WTC11 (cell line): ENCODE data around the gene HLCS.

Experiments
- NR2C2 ChIP-seq: sonication (generic); formaldehyde crosslinking; IDR thresholded peaks from 2 replicates; pipeline ENCODE4 v1.8.0; 2022; ENCODE audit warnings: mild to moderate bottlenecking, missing genetic modification reagents
- TF ChIP-seq, protein P1 (sequence below): fragments of 200-600 bp; IDR thresholded peaks from 2 replicates; pipeline ENCODE4 v1.8.0; 2022; ENCODE audit warnings: antibody characterized with exemption
- TF ChIP-seq, protein P2 (sequence below): sonication (generic); formaldehyde crosslinking; IDR thresholded peaks from 2 replicates; pipeline ENCODE4 v1.8.0; 2022; ENCODE audit warnings: mild to moderate bottlenecking, missing genetic modification reagents

DNA sequence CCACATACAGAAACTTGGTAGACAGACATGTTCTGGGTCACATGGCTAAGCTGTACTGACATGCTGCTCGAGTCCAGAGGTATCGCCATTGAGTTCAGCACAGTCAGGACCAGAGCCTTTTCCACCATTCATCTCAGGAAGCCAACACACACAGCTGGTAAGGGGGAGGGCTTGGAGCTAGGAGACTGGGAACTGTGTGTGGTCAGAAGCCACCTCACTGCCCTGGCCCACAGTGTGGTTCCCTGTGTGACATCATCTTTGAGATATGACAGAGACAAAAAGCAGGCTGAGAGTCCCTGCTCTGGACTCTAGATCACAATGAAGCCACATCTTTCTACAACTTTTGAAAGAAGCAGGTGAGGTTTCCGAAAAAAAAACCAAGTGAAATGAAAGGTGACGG lies 160.4 kb downstream of the HLCS start:
- TF ChIP-seq, protein P1, sequence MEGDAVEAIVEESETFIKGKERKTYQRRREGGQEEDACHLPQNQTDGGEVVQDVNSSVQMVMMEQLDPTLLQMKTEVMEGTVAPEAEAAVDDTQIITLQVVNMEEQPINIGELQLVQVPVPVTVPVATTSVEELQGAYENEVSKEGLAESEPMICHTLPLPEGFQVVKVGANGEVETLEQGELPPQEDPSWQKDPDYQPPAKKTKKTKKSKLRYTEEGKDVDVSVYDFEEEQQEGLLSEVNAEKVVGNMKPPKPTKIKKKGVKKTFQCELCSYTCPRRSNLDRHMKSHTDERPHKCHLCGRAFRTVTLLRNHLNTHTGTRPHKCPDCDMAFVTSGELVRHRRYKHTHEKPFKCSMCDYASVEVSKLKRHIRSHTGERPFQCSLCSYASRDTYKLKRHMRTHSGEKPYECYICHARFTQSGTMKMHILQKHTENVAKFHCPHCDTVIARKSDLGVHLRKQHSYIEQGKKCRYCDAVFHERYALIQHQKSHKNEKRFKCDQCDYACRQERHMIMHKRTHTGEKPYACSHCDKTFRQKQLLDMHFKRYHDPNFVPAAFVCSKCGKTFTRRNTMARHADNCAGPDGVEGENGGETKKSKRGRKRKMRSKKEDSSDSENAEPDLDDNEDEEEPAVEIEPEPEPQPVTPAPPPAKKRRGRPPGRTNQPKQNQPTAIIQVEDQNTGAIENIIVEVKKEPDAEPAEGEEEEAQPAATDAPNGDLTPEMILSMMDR = no peak
- TF ChIP-seq, protein P2, sequence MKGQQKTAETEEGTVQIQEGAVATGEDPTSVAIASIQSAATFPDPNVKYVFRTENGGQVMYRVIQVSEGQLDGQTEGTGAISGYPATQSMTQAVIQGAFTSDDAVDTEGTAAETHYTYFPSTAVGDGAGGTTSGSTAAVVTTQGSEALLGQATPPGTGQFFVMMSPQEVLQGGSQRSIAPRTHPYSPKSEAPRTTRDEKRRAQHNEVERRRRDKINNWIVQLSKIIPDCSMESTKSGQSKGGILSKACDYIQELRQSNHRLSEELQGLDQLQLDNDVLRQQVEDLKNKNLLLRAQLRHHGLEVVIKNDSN (CRISPR knock-in tag) = no peak
- TF ChIP-seq NR2C2 = no peak
